Ovary (tissue), 9 donors: ENCODE results near the gene GOLGA6B. TPM values are rescaled to one million over a fixed set of nuclear protein-coding genes. Genes with fewer than 3 reads are reported as not detected.

ENCODE experiments used
- DNase-seq, 5 donors: peaks; one replicate each; pipeline ENCODE4 v3.0.0-alpha.2; 2019 to 2020
- H3K27ac ChIP-seq, 2 donors: fragments of 200-600 bp; one replicate each; pipeline versions ENCODE4 v1.5.1 to v1.8.0; 2019 to 2022
- H3K27me3 ChIP-seq: fragments of 200-600 bp; one replicate; pipeline ENCODE4 v1.8.0; 2022
- H3K36me3 ChIP-seq: fragments of 200-600 bp; sonication (generic); one replicate; pipeline ENCODE4 v1.5.1; 2019
- H3K4me1 ChIP-seq: one replicate; pipeline ENCODE4 v1.8.1; 2013; ENCODE audit warnings: mild to moderate bottlenecking, moderate library complexity; ENCODE audit not compliant: insufficient read depth
- H3K4me3 ChIP-seq: fragments of 200-600 bp; sonication (generic); one replicate; pipeline ENCODE4 v1.5.1; 2017
- H3K9me3 ChIP-seq, 2 donors: fragments of 200-600 bp in 1 of 2; sonication (generic) in 1 of 2; one replicate each; pipeline versions ENCODE4 v1.5.1 to v1.8.1; 2013 to 2019; ENCODE audit warnings: mild to moderate bottlenecking in 1 of 2, moderate library complexity in 1 of 2
- CTCF ChIP-seq, 3 donors: fragments of 450-650 bp in 2 of 3; fragments of 200-600 bp in 1 of 3; IDR thresholded peaks; one replicate each; pipeline versions ENCODE4 v1.5.1 to v1.8.0; 2016 to 2022; ENCODE audit warnings: antibody characterized with exemption in 3 of 3, mild to moderate bottlenecking in 1 of 3
- EP300 ChIP-seq: sonication (generic); formaldehyde crosslinking; IDR thresholded peaks from one replicate; pipeline ENCODE4 v1.6.1; 2017; ENCODE audit warnings: antibody characterized with exemption
- POLR2A ChIP-seq: fragments of 450-650 bp; IDR thresholded peaks from one replicate; pipeline ENCODE4 v1.6.1; 2017; ENCODE audit warnings: antibody characterized with exemption, mild to moderate bottlenecking, moderate library complexity
- WGBS, 3 donors: extraction: QIAGEN DNeasy Blood & Tissue Kit in 1 of 3; methylation state at CpG; one replicate each; pipeline versions ENCODE4 v1.1.5 to v1.1.7; 2013 to 2017; 5-methylcytosine and 5-hydroxymethylcytosine counted together
- intact Hi-C, 4 donors: fragments of 100-400 bp; cut with DNase I; formaldehyde crosslinking; loops; one replicate each; pipeline versions ENCODE4 v1.11.0 to v1.15.1; 2022 to 2023
- polyA plus RNA-seq, 2 donors: library from polyadenylated mRNA; stranded (reverse); fragments of 200-250 nt in 1 of 2; fragments of 350-450 nt in 1 of 2; fragmentation: Illumina TruSeq in 1 of 2; extraction: RNeasy Lipid Tissue Mini Kit (QIAGEN cat#74804) in 1 of 2; gene quantifications; one replicate each; pipeline ENCODE4 v1.2.3, GENCODE V29; 2013 to 2014
- total RNA-seq, 7 donors: library from RNA; depleted of rRNA in 2 of 7; stranded (reverse); fragments of >200 nt in 2 of 7; fragmentation: NEBNext Ultra II Directional in 3 of 7; extraction: Animal tissue kit (Norgen Biotek cat#: 25700) in 3 of 7; gene quantifications; one replicate each; pipeline versions ENCODE4 v1.1.0 to v1.2.4, GENCODE V29; 2016 to 2023
- donor health status: DM: no; HTN: no; CAD: no; lungs with moderate emphysema.
- donor health status: DM: no; HTN: no; CAD: no.
- donor health status: Bipolar disorder and iron deficiency.
- donor health status: DM: yes; HTN: yes; CAD: no.
- donor health status: DM: no; HTN: no; CAD: no.
- donor health status: DM: yes; HTN: yes; CAD: no.

GOLGA6B gene
- total and polyA plus RNA-seq, 9 donors, result 0.15 to 0.36 TPM; not detected in 7

GRCh38 chr15:72676838-72677237, 22.3 kb downstream of the GOLGA6B start:
- TF ChIP-seq EP300 (no peak), CTCF (IDR thresholded peaks at IDR 0.05) (no peak), POLR2A (no peak)
- Histone ChIP-seq H3K4me1 (no peaks in the 10 kb centered on the region), H3K27me3 (no peaks in the 10 kb centered on the region), H3K9me3 (no peaks in the 10 kb centered on the region), H3K36me3 (no peaks in the 10 kb centered on the region), H3K4me3 (no peak overlapping the region), H3K27ac (no peak overlapping the region)
- intact Hi-C loops, result loop anchor here in 1 of 4 donors (10.0 kb wide), 1 partner anchor 52 kb away; no protein-coding TSS in a partner anchor
- 87 to 90% (median 89%) methylated on average over 4 of the region's 4 CpGs for WGBS, 3 donors
- DNase-seq, result no peak

- Histone ChIP-seq H3K4me3 (no peak overlapping the region), H3K27me3 (no peaks in the 10 kb centered on the region), H3K36me3 (no peaks in the 10 kb centered on the region), H3K27ac (no peak overlapping the region), H3K4me1 (no peaks in the 10 kb centered on the region), H3K9me3 (no peaks in the 10 kb centered on the region)
- intact Hi-C loops, result no loop called here
- WGBS, 3 donors, result 55 to 62% (median 55%) methylated on average over 3 of the region's 3 CpGs
- no peak for DNase-seq
- TF ChIP-seq POLR2A, result no peak
- no peak for TF ChIP-seq CTCF (IDR thresholded peaks at IDR 0.05)
- TF ChIP-seq EP300, result no peak
These were observed 26.4 kb downstream of the GOLGA6B start for GRCh38 chr15:72680931-72681330.

GRCh38 chr15:72682772-72683171, 28.3 kb downstream of the GOLGA6B start:
- H3K4me1 ChIP-seq, result no peaks in the 10 kb centered on the region
- TF ChIP-seq CTCF (IDR thresholded peaks at IDR 0.05), result no peak
- H3K4me3 ChIP-seq, result no peak overlapping the region
- H3K27me3 ChIP-seq, result no peaks in the 10 kb centered on the region
- no peaks in the 10 kb centered on the region for H3K9me3 ChIP-seq
- no peak for DNase-seq
- intact Hi-C loops, result no loop called here
- no peaks in the 10 kb centered on the region for H3K36me3 ChIP-seq
- 77 to 84% (median 84%) methylated on average over 3 of the region's 3 CpGs for WGBS, 3 donors
- H3K27ac ChIP-seq, result no peak overlapping the region

DNA sequence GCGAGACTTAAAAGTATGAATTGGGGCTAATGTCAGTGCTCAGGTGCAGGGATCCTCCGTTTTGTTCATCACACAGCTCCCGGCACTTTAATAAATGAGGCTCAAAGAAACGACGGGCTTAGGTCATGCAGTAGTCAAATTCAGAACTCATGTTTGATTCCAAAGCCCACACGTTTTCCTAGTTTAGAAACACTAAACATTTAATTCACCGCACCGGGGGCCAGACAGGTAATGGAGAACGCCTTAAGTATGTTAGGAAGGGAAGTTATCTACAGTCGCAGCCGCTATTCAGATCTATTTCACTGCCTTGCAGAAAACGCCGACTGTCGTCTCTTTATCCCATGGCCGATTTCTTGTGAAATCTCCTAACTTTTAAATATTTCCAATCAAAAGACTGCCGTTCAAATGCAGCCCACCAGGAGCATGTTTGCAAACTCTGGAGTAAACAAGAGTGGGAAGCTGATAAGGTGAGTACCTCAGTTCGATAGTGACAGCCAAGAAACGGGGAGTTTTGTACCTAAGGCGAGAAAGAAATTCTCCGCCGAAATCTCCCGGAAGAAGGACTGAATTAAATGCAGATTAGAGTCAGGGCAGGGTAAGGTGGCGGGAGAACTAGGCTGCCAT, 30.9 kb downstream of the GOLGA6B start:
- peak overlapping the region; percentile 71 for H3K4me3 ChIP-seq
- no peak for TF ChIP-seq EP300
- TF ChIP-seq POLR2A, result no peak
- TF ChIP-seq CTCF (IDR thresholded peaks at IDR 0.05), result no peak
- no peaks in the 10 kb centered on the region for H3K9me3 ChIP-seq
- peak overlapping the region; percentile 59 to 75 for H3K27ac ChIP-seq
- no peak for DNase-seq
- intact Hi-C loops, result no loop called here
- H3K36me3 ChIP-seq, result no peaks in the 10 kb centered on the region
- no peaks in the 10 kb centered on the region for H3K4me1 ChIP-seq
- WGBS, 3 donors, result 13 to 26% (median 18%) methylated on average over 23 of the region's 23 CpGs
- no peaks in the 10 kb centered on the region for H3K27me3 ChIP-seq
